ENCODE data around the gene JMJD8. TPM values are rescaled to one million over a fixed set of nuclear protein-coding genes. Genes with fewer than 3 reads are reported as not detected.

Gene JMJD8
- total and polyA plus RNA-seq, 10 of the 15 experiments (the other 5 are each of a cell fraction or from before 2014, with no cell fraction given), result 1.00 to 50.4 (median 30.7) TPM

- no peak overlapping the region for H3K4me2 ChIP-seq (ENCODE audit: control insufficient read depth, insufficient read depth)
- ChIA-PET RAD21 (ENCODE audit: unreplicated experiment) (no interaction called here), CTCF (interaction anchor here (1.9 to 2.2 kb wide), 3 partner anchors 21 to 69 kb away, joined by 5 to 9 read pairs (median 6); partner anchors contain the start of gene CIAO3), POLR2A (interaction anchor here (1.6 to 2.4 kb wide), 2 partner anchors 21 to 72 kb away, joined by 4 to 7 read pairs; partner anchors contain the start of genes CHTF18 and RPUSD1), SMC1A (ENCODE audit: uncharacterized antibody, unreplicated experiment) (interaction anchor here (0.7 kb wide), 1 partner anchor 16 kb away, joined by 3 read pairs; no protein-coding TSS in a partner anchor)
- ATAC-seq (no peak), DNase-seq (ENCODE audit: low read depth, low spot score) (no peak), FAIRE-seq (no peak)
- TF ChIP-seq NR2F1 (conservative IDR thresholded peaks at IDR 0.05) (no peak), MYC (IDR thresholded peaks at IDR 0.05; ENCODE audit: insufficient read depth, insufficient read length, insufficient replicate concordance, low read length, severe bottlenecking) (no peak), SUZ12 (IDR thresholded peaks at IDR 0.05; ENCODE audit: unreplicated experiment) (peak; percentile 4)
- TF ChIP-seq, protein P1, sequence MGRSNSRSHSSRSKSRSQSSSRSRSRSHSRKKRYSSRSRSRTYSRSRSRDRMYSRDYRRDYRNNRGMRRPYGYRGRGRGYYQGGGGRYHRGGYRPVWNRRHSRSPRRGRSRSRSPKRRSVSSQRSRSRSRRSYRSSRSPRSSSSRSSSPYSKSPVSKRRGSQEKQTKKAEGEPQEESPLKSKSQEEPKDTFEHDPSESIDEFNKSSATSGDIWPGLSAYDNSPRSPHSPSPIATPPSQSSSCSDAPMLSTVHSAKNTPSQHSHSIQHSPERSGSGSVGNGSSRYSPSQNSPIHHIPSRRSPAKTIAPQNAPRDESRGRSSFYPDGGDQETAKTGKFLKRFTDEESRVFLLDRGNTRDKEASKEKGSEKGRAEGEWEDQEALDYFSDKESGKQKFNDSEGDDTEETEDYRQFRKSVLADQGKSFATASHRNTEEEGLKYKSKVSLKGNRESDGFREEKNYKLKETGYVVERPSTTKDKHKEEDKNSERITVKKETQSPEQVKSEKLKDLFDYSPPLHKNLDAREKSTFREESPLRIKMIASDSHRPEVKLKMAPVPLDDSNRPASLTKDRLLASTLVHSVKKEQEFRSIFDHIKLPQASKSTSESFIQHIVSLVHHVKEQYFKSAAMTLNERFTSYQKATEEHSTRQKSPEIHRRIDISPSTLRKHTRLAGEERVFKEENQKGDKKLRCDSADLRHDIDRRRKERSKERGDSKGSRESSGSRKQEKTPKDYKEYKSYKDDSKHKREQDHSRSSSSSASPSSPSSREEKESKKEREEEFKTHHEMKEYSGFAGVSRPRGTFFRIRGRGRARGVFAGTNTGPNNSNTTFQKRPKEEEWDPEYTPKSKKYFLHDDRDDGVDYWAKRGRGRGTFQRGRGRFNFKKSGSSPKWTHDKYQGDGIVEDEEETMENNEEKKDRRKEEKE (IDR thresholded peaks at IDR 0.05), result no peak
- no peak overlapping the region for H3K9ac ChIP-seq (ENCODE audit: control insufficient read depth, insufficient read depth, low read length)
- 34% methylated on average over 11 of the region's 12 CpGs for WGBS (ENCODE audit: insufficient coverage, insufficient replicate concordance, low lambda C conversion rate, missing lambda C conversion rate)
- no peaks in the 10 kb centered on the region for H3K79me2 ChIP-seq (ENCODE audit: control insufficient read depth, insufficient read depth, low read length)
- 0 out of 2 replicates have a peak, but pooled peaks cover 2% of the 10 kb centered on the region for H4K20me1 ChIP-seq (ENCODE audit: control insufficient read depth, insufficient read depth)
- no TSS peak for BruUV-seq (replicated peaks)
- H3K9me3 ChIP-seq (replicated peaks; ENCODE audit: control insufficient read depth, insufficient read depth, low read length), result no peaks in the 10 kb centered on the region
- H2AFZ ChIP-seq (ENCODE audit: control insufficient read depth, low read depth, low read length), result no peak overlapping the region
- intact Hi-C loops (cut with micrococcal nuclease; ENCODE audit: unreplicated experiment), result no loop called here
- no peaks in the 10 kb centered on the region for H3K36me3 ChIP-seq (ENCODE audit: control insufficient read depth in 2 of 2, insufficient read depth in 2 of 2, low read length in 1 of 2)
- no peaks in the 10 kb centered on the region for H3K27me3 ChIP-seq (replicated peaks in 1 of 2; ENCODE audit: control insufficient read depth in 2 of 2, insufficient read depth in 2 of 2, low read length in 1 of 2)
- H3K4me3 ChIP-seq, result no peak overlapping the region
- in situ Hi-C loops (cut with MboI), result no loop called here
- H3K27ac ChIP-seq (ENCODE audit: control insufficient read depth, insufficient read depth), result no peak overlapping the region
- peaks cover 10% of the 10 kb centered on the region for H3K4me1 ChIP-seq (ENCODE audit: control insufficient read depth, insufficient read depth, low read length)
Measured at GRCh38 chr16:716200-716568, 32.0 kb upstream of the JMJD8 start.
